HG03108 (cell line): ENCODE measurements around the gene TNFRSF6B.

Experiments
- ATAC-seq: cut with Tn5 transposase; IDR thresholded peaks from one replicate; pipeline ENCODE4 v1.9.1; 2021; ENCODE audit warnings: moderate library complexity; ENCODE audit not compliant: unreplicated experiment

Gene TNFRSF6B

DNA sequence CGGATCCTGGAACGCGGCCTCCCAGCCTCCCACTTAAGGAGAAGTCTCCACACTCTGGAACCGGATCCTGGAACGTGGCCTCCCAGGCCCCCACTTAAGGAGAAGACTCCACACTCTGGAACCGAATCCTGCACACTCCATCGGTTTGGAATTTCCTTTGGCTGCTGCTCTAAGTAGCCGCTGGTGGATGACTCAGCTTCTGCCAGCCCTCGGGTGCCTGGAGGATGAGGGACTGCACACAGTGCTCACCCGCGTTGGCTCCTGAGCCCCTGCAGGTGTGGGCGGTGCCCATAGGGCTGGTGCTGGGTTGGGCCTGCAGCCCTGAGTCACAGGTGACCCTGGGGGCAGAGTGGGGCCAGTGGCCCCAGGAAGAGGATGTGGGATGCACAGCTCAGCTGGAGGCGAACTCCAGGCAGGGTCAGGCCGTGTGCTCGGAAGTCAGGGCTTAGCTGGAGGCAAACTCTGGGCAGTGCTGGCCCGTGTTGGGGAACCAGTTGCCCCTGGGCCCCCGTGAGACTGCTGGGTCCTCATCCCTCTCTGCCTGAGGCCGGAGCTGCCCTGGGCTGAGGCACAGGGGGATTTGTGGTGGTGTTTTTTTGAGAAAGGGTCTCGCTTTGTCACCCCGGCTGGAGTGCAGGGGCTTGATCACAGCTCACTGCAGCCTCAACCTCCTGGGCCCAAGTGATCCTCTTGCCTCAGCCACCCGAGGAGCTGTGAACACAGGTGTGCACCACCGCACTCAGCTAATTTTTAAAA lies 13.9 kb upstream of the TNFRSF6B start:
- no peak for ATAC-seq

DNA sequence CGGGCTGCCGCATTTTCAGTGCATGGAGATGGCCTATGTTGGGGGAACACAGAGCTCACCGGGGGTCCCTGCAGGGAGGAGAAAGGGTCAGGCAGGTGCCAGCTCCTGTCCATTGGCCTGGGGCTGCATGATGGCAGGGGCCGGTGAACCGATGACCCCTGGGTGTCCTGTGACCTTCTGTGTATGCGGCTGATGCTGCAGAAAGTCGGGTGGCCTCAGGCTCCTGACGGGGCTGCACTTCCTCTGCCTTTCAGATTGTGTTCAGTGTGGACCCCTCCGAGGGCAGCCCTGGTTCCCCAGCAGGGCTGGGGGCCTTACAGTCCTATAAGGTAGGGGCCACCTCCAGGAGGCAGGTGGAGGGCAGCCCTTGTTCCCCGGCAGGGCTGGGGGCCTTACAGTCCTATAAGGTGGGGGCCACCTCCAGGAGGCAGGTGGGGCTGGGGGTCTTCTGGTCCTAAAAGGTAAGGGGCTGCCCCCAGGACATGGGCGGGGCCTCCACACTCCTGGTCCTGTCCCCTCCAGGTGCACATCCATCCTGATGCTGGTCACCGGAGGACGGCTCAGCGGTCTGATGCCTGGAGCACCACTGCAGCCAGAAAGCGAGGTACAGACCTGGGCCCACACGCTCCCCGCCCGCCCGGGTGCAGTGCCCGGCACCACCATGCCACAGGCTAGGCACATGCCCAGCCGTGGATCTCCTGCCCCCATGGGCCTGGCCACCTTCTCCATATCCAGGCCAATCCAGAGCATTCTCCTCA lies 11.0 kb upstream of the TNFRSF6B start:
- ATAC-seq: no peak

DNA sequence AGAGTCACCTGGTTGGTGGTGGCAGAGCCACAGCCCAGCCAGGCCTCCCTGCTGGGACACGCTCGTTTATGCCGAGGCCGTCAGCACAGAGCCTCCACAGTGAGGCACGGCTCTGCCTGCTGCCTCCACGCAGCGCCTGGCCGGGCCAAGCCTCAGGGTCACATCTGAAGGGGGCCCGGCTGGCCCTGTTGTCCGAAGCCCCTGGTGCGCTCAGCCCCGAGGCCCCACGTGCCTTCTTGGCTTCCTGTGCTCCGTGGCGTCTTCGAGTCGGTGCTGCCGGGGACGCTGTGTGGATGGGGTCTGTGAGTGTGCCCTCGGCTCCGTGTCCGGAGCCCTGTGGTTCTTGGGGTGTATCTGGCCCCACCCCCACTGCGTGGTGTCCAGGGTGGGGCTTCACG lies 10.4 kb upstream of the TNFRSF6B start:
- no peak for ATAC-seq

DNA sequence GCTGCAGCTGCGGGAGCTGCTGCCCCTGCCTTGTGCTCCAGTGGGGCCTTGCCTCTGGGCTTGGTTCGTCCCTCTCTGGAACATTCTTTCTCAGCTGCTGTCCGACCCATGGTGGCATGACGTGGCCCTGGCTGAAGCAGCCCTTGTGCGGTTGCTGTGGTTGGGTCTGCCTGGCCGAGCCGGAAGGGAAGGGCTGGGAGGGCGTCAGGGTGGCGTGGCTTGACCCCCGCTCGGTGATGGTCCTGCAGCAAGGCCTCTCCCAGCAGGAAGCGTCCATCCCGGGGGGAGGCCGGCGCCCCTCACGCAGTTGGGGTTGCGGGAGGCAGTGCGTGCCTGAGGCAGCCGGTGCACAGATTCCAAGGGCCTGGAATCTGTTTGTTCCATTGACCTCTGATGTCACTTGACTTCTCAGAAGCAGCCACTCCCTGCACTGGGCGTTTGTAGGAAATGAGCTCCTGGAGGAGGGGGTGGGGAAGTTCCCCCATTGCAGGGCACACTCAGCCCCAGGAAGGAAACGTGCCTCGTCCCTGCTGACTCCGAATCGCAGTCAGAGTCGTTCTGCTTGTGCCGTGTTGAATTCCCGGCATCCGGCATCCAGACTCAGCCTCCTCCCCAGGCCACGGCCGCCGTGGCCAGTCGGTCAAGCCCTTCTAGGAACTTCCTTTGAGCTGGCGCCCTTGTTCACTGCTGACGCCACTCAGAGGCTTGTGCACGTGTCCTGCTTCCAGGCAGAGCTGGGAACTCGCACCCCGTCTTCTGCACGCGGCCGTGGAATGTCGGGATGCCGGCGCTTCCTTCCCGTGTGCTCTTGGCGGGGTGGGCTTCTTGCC lies 9.7 kb upstream of the TNFRSF6B start:
- ATAC-seq: no peak

DNA sequence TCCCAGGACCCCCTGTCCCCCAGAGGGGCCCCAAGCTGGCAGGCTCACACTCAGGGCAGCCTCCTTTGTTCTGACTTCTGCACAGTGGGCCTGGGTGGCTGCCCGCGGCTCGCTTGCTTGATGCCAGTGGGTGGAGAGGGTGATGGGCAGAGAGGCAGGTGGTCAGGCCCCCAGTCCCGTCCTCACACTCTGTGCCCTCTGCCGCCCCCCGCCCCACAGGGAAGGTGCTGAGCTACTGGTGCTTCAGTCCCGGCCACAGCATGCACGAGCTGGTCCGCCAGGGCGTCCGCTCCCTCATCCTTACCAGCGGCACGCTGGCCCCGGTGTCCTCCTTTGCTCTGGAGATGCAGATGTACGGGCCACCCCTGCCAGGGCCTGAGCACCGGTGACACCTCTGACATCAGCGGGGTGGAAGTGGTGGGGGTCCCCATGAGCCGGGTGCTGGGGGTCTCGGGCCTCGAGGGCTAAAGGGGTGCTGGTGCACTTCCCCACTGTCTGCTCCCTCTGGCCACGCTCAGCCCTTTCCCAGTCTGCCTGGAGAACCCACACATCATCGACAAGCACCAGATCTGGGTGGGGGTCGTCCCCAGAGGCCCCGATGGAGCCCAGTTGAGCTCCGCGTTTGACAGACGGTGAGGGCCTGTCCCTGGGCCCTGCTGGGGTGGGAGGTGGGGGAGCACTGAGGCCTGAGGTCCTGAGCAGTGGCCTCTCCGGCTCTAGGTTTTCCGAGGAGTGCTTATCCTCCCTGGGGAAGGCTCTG lies 8.9 kb upstream of the TNFRSF6B start:
- ATAC-seq: no peak

DNA sequence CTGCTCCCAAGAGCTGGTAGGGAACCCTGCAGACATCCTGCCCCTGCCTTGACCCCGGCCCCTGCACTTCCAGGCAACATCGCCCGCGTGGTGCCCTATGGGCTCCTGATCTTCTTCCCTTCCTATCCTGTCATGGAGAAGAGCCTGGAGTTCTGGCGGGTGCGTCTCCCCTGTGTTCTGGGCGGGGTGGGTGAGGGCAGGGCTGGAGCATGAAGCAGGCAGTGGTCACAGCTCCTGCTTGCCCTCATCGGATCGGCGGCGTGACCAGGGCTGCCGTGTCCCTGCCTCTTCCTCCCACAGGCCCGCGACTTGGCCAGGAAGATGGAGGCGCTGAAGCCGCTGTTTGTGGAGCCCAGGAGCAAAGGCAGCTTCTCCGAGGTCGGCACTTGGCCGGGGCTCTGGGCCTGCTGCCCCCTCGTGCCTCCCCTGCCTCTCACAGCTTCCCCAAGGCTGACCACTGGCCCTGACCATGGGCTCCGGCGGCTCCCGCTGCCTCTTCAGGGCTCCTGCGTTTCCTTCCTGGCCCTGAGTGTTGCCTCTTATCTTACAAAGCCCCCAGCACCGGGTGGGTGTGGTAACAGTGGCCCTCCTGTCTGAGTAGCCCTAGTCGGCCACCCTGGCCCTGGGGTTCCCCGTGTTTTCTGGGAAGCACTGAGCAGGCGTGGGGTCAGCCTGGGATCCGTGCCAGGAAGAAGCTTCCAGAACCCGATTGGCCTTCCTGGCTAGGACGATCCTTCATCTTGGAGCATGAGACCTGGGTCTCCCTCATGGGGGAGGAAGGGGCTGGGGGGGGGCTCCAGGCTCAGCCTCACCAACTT lies 8.0 kb upstream of the TNFRSF6B start:
- ATAC-seq: no peak

DNA sequence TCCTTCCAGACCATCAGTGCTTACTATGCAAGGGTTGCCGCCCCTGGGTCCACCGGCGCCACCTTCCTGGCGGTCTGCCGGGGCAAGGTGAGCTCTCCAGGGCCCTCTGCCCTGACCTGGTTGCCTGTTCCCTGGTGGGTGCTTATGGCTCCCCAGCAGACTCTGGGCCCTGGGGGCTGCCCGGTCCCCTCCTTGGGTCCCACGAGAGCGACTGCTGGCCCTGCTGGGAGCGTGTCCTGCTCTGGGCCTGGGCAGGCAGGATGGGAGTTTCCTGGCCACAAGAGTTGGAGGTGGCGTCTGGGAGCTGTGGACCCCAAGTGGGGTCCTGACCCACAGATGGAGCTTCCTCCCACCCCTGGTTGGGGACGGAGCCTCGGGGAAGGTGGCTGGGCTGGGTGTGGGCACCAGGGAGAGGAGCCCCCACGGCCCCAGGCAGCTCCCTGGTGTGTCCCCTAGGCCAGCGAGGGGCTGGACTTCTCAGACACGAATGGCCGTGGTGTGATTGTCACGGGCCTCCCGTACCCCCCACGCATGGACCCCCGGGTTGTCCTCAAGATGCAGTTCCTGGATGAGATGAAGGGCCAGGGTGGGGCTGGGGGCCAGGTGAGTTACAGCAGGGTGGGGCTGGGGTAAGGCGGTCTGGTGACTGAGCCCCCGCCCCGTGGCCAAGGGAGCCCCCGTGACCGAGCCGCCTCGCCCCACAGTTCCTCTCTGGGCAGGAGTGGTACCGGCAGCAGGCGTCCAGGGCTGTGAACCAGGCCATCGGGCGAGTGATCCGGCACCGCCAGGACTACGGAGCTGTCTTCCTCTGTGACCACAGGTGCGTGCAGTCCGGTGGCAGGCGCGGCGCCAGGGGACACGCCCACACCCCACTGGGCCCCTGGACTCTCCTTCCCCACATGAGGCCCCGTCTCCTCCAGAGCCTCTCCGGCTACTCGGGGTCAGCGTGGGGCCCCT lies 7.1 kb upstream of the TNFRSF6B start:
- ATAC-seq: no peak

DNA sequence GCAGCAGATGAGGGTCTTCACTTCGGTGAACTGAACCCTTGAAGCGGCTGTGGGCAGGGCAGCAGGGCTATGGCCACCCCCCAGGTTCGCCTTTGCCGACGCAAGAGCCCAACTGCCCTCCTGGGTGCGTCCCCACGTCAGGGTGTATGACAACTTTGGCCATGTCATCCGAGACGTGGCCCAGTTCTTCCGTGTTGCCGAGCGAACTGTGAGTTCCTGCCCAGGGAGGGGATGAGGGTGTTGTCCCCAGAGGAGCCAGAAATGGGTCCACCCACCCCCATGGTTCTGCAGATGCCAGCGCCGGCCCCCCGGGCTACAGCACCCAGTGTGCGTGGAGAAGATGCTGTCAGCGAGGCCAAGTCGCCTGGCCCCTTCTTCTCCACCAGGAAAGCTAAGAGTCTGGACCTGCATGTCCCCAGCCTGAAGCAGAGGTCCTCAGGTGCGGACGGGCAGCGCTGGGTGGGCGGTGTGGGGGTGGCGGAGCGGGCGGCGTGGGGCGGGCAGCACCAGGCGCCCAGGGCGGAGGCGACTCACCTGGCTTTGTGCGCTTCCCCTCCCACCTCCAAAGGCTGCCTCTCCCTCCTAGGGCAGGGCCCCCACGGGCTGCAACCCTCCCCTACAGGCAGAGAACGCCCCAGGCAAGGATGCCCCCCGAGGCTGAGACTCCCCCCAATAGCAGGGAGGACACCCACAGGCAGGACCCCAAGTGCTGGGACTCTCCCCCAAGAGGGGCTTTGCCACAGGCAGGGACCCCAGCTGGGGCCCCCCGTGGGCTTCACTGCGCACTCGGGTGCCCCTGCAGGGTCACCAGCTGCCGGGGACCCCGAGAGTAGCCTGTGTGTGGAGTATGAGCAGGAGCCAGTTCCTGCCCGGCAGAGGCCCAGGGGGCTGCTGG lies 6.2 kb upstream of the TNFRSF6B start:
- no peak for ATAC-seq

DNA sequence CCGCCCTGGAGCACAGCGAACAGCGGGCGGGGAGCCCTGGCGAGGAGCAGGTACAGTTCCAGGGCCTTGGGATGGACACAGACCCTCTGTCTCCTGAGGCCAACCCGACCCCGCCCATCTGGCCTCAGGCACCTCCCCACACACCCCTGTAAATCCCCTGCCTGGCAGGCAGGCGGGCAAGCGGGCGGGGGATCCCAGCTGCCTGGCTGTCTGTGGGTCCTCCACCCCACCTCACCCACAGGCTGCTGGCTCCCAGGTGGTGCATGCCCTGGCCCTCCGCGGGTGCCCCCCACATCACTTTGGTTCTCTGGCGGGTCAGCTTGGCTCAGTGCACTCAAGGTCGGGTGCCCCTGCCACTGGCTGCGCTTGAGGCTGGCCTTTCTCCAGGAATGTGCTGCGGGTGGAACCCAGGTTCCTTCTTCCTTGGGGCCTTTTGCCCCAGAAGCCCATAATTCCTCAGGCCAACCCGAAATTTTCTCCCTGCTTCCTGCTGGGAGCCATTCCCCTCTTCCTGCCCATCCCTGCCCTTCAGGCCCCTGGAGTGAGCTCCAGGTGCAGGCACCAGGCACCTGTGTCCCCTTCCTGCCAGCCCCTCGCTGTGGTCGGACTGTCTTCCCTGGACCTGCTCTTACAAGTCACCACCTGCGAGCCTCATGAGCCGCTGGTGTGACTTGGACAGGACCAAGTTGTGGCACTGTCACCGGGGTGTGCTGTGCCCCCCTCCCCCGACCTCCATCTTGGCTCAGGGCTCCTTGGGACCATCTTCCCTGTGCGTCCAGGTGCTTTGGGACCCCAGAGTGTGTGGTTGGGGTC lies 5.3 kb upstream of the TNFRSF6B start:
- no peak for ATAC-seq

DNA sequence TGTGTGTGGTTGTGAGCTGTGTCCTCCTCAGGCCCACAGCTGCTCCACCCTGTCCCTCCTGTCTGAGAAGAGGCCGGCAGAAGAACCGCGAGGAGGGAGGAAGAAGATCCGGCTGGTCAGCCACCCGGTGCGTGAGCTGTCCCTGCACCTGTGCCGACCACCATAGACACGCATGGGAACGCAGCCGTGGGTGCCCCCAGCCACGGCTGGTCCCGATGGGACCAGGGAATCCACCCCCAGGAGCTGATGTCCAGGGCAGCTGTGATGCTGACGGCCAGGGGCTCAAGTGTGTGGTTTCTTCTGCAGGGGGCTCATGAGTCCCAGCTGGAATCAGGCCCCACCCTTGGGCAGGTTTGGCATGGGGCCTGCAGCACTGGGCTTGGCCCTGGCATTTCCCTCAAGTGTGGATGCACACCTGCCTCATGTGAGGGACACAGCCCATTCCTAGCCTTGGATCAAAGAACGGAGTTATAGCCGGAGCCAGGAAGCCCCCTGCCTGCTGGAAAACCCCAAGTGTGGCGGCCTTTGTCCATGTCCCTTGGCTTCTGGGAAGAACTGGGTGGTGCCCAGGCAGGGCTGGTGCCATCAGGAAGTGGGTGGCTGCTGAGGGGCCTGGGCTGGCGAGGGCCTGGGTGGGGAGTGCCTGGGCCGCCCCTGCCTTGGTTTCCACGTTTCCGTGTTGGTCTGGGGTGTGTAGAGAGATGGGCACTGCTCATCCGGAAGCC lies 4.6 kb upstream of the TNFRSF6B start:
- ATAC-seq: no peak

DNA sequence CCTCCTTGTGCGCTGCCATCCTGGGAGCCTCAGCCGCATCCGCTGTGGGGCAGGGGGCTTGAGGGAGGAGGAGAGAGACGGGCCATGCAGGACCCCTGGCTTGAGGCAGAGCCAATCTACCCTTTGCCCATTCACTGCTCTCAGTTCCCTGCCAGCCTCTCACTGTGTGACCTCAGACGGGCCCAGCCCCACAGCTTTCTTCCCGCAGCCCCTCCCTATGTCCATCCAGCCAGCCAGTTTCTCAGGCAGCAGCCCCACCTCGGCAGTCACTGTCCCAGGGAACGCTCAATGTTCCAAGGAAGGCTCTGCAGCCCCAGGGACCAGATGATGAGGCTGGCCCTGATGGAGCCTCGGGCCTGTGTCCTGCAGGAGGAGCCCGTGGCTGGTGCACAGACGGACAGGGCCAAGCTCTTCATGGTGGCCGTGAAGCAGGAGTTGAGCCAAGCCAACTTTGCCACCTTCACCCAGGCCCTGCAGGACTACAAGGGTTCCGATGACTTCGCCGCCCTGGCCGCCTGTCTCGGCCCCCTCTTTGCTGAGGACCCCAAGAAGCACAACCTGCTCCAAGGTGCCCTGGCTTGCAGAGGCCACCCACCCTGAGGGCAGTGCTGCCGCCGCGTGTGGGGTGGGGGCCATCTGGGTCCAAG lies 3.9 kb upstream of the TNFRSF6B start:
- ATAC-seq: no peak

DNA sequence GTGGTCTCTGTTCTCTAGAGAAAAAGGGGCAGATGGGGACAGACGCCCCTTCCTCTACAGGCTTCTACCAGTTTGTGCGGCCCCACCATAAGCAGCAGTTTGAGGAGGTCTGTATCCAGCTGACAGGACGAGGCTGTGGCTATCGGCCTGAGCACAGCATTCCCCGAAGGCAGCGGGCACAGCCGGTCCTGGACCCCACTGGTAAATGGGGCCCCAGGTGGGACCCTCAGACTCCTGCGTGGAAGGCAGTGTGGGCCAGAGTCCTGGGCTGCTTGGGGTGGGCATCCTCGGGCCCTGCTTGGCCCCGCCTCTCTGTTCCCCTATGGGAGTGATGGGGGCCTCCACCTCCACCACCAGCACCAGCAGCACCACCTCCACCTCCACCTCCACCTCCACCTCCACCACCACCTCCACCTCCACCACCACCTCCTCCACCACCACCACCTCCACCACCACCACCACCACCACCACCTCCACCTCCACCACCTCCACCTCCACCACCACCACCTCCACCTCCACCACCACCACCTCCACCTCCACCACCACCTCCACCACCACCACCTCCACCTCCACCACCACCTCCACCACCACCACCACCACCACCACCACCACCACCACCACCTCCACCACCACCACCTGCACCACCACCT lies 3.2 kb upstream of the TNFRSF6B start:
- ATAC-seq: no peak

DNA sequence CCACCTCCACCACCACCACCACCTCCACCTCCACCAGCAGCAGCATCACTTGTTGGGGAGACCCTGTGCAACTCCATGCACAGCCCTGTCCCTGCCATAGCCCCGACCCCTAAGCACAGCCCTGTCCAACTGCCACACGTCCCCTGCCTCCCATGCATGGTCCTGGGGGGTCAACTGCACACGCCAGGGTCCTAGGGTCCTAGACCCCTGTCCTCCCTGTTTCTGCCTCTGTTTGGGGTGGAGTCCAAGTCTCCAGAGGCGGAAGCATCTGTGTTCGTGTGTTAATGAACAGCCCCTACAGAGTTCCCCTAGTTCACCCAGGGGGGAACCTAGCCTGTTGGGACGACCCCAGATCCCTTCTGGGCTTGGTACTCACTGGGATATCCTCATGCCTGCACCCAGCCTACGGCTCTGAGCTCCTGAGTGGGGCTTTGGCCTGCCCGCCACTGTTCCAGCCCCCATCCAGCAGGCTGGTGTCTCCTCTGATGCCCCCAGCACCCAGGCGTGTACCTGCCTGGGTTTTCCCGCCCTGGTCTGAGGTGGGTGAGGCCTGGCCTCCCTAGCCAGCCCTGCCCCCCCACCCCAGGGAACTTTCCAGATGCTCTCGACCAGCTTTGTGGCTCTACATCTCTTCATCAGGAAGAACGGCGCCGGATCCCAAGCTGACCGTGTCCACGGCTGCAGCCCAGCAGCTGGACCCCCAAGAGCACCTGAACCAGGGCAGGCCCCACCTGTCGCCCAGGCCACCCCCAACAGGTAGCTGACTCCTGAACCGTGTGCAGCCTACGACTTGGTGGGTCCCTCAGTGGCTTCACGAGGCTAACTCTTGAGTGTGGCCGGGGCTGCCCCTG lies 2.5 kb upstream of the TNFRSF6B start:
- no peak for ATAC-seq

DNA sequence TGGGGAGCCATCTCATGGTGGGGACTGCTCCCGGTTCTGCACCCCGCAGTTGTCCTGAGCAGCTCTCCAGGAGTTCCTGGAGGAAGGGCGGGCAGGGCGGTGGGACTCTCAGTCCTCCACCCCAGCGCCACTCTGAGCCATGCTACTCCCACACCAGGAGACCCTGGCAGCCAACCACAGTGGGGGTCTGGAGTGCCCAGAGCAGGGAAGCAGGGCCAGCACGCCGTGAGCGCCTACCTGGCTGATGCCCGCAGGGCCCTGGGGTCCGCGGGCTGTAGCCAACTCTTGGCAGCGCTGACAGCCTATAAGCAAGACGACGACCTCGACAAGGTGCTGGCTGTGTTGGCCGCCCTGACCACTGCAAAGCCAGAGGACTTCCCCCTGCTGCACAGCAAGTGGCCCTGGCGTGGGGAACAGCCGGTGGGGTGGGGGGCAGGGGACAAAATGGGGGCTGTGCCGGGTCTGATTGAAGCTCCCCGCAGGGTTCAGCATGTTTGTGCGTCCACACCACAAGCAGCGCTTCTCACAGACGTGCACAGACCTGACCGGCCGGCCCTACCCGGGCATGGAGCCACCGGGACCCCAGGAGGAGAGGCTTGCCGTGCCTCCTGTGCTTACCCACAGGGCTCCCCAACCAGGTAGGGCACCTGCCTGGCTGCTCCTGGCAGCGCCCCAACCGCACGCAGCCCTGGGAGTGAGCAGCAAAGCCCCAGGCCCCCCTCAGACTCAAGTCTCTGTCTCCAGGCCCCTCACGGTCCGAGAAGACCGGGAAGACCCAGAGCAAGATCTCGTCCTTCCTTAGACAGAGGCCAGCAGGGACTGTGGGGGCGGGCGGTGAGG lies 1.6 kb upstream of the TNFRSF6B start:
- ATAC-seq: no peak
